K562 (cell line): ENCODE results near the gene LUC7L. TPM values are rescaled to one million over a fixed set of nuclear protein-coding genes. Genes with fewer than 3 reads are reported as not detected.

Experiments
- BCLAF1 ChIP-seq, 2 experiments: fragments of 450-650 bp in 1 of 2; IDR thresholded peaks; 2 replicates each; pipeline ENCODE4 v1.6.1; 2011 to 2017; ENCODE audit warnings: low read depth in 2 of 2, antibody characterized with exemption in 1 of 2, borderline replicate concordance in 1 of 2, low read length in 1 of 2, mild to moderate bottlenecking in 1 of 2, mixed read lengths in 1 of 2; ENCODE audit not compliant: control insufficient read depth in 1 of 2
- CEBPG ChIP-seq, 3 experiments: fragments of 200-800 bp in 1 of 3; sonication (Bioruptor generic) in 1 of 3; sonication (generic) in 1 of 3; formaldehyde crosslinking in 1 of 3; IDR thresholded peaks in 2 of 3; conservative IDR thresholded peaks in 1 of 3; 2 replicates each; pipeline versions ENCODE4 v1.6.1 to v1.8.0; 2016 to 2022; ENCODE audit warnings: missing compliant biosample characterization in 2 of 3, missing genetic modification characterization in 2 of 3, mild to moderate bottlenecking in 1 of 3, missing genetic modification reagents in 1 of 3
- HDAC3 ChIP-seq: fragments of 450-650 bp; IDR thresholded peaks from 2 replicates; pipeline ENCODE4 v1.6.1; 2018; ENCODE audit warnings: borderline replicate concordance, mild to moderate bottlenecking, moderate library complexity; ENCODE audit not compliant: partially characterized antibody
- HNRNPL ChIP-seq: fragments of 200-400 bp; formaldehyde crosslinking; IDR thresholded peaks from 2 replicates; pipeline ENCODE4 v1.6.1; 2017; ENCODE audit warnings: low read depth, mild to moderate bottlenecking, low read length
- MCM5 ChIP-seq: fragments of 450-650 bp; IDR thresholded peaks from 2 replicates; pipeline ENCODE4 v1.6.1; 2016; ENCODE audit warnings: low read depth
- NCOA1 ChIP-seq: fragments of 450-650 bp; IDR thresholded peaks from 2 replicates; pipeline ENCODE4 v1.6.1; 2016; ENCODE audit warnings: low read depth
- NFE2L1 ChIP-seq: fragments of 450-650 bp; IDR thresholded peaks from 2 replicates; pipeline ENCODE4 v1.6.1; 2016; ENCODE audit warnings: missing genetic modification characterization, low read depth, mild to moderate bottlenecking, missing compliant biosample characterization, moderate library complexity, borderline replicate concordance
- PATZ1 ChIP-seq: fragments of 250-450 bp; sonication (Bioruptor Pico); IDR thresholded peaks from 2 replicates; pipeline ENCODE4 v1.5.0; 2020; ENCODE audit warnings: mild to moderate bottlenecking, borderline replicate concordance
- SAFB2 ChIP-seq: fragments of 200-400 bp; formaldehyde crosslinking; IDR thresholded peaks from 2 replicates; pipeline ENCODE4 v1.6.1; 2018; ENCODE audit warnings: borderline replicate concordance, low read length, low read depth, moderate library complexity; ENCODE audit not compliant: severe bottlenecking
- ZHX1 ChIP-seq: fragments of 150-350 bp; conservative IDR thresholded peaks from 2 replicates; pipeline ENCODE4 v1.6.1; 2014; ENCODE audit warnings: low read length
- ZNF212 ChIP-seq: fragments of 450-650 bp; formaldehyde crosslinking; IDR thresholded peaks from 2 replicates; pipeline ENCODE4 v1.4.0; 2020; ENCODE audit warnings: mild to moderate bottlenecking
- polyA plus RNA-seq, 8 experiments: library from polyadenylated mRNA; depleted of rRNA in 4 of 8; stranded (reverse) in 5 of 8; unstranded in 3 of 8; fragments of >200 nt; fragmentation: Nextera tagmentation in 2 of 8; fragmentation: Illumina TruSeq in 1 of 8; extraction: Ambion mirVana in 2 of 8; extraction: Trizol in 1 of 8; gene quantifications; 2 replicates each; pipeline versions ENCODE4 v1.2.1 to v1.2.3, GENCODE V29; 2011 to 2014; ENCODE audit warnings: inconsistent platforms in 1 of 8, missing spikeins in 1 of 8
- total RNA-seq, 7 experiments: library from RNA; depleted of rRNA in 6 of 7; stranded (reverse); fragments of >200 nt in 6 of 7; fragmentation: Illumina TruSeq in 2 of 7; extraction: Trizol in 2 of 7; gene quantifications; 2 replicates each; pipeline versions ENCODE4 v1.2.1 to v1.2.3, GENCODE V29; 2011 to 2021; ENCODE audit warnings: low replicate concordance in 1 of 7
- TF ChIP-seq, protein P1 (sequence below), 2 experiments: fragments of 150-350 bp in 1 of 2; IDR thresholded peaks; 2 replicates each; pipeline ENCODE4 v1.6.1; 2012 to 2016; ENCODE audit warnings: low read depth in 2 of 2, low read length in 2 of 2, mild to moderate bottlenecking in 1 of 2, moderate library complexity in 1 of 2

LUC7L gene
- total and polyA plus RNA-seq, 9 of the 15 experiments (the other 6 are each of a cell fraction or from before 2014, with no cell fraction given) = 1.7 to 93.3 (median 59.5) TPM

DNA sequence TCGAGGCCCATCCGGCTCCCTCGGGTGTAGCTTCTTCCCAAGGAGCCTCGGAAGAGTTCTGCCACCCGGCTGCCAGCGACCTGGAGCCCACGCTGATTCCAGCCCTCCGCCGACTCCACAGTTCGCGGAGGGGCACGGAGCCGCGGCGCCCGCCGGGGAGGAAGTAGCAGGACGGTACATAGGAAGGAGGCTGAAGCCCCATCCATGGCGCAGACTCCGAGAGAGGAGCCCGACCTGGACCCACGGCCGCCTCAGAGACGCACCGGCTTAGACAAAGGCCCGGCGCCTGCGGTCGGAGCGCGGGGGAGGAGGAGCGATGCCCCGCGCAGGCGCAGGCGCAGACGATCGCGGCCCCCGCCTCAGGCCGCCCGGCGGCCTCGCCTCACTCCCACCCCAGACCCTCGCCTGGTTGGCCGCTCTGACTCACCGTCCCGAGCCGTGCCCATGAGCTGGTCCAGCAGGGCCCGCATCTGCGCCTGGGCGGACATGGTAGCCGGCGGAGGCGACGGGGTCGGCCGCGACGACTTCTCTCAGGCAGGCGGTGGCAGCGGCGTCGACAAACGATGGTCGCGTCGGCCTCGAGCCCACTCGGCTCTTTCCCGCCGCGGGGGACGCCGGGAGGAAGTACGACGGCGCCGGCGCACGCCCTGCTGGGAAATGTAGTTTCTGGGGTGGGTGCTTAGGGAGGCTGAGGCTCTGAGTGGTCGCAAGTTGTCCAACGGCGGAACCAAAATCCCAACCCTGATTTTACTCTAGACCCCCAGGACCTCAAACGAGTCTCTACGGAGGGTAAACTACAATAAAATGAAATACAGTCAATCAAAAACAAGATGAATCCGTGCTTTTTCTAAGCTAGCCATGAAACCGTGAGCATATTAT, at the start of gene LUC7L (continued):
- TF ChIP-seq PATZ1 (CRISPR knock-in tag) (no peak), SAFB2 (no peak), ZHX1 (no peak), NFE2L1 (no peak), HDAC3 (no peak), BCLAF1 (IDR thresholded peaks at IDR 0.05; ENCODE audit: borderline replicate concordance in 1 of 2, control insufficient read depth in 1 of 2, low read depth in 2 of 2, low read length in 1 of 2) (no peak), MCM5 (no peak), CEBPG (CRISPR knock-in tag; IDR thresholded peaks at IDR 0.05) (no peak), CEBPG (tag; conservative IDR thresholded peaks at IDR 0.05 in 1 of 2, IDR thresholded peaks at IDR 0.05 in 1 of 2) (no peak), HNRNPL (0 out of 2 replicates have a peak, but pooled peaks have one; percentile 48), NCOA1 (no peak), ZNF212 (CRISPR knock-in tag) (0 out of 2 replicates have a peak, but pooled peaks have one; percentile 62)
- TF ChIP-seq, protein P1, sequence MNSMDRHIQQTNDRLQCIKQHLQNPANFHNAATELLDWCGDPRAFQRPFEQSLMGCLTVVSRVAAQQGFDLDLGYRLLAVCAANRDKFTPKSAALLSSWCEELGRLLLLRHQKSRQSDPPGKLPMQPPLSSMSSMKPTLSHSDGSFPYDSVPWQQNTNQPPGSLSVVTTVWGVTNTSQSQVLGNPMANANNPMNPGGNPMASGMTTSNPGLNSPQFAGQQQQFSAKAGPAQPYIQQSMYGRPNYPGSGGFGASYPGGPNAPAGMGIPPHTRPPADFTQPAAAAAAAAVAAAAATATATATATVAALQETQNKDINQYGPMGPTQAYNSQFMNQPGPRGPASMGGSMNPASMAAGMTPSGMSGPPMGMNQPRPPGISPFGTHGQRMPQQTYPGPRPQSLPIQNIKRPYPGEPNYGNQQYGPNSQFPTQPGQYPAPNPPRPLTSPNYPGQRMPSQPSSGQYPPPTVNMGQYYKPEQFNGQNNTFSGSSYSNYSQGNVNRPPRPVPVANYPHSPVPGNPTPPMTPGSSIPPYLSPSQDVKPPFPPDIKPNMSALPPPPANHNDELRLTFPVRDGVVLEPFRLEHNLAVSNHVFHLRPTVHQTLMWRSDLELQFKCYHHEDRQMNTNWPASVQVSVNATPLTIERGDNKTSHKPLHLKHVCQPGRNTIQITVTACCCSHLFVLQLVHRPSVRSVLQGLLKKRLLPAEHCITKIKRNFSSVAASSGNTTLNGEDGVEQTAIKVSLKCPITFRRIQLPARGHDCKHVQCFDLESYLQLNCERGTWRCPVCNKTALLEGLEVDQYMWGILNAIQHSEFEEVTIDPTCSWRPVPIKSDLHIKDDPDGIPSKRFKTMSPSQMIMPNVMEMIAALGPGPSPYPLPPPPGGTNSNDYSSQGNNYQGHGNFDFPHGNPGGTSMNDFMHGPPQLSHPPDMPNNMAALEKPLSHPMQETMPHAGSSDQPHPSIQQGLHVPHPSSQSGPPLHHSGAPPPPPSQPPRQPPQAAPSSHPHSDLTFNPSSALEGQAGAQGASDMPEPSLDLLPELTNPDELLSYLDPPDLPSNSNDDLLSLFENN (IDR thresholded peaks at IDR 0.05; ENCODE audit: low read depth in 2 of 2, low read length in 2 of 2) = no peak
